Measurements from ENCODE around the gene RAB9A. TPM values are rescaled to one million over a fixed set of nuclear protein-coding genes. Genes with fewer than 3 reads are reported as not detected.

RAB9A gene
- total and polyA plus RNA-seq, 9 of the 15 experiments (the other 6 are each of a cell fraction or from before 2014, with no cell fraction given): 13.5 to 20.8 (median 17.7) TPM

DNA sequence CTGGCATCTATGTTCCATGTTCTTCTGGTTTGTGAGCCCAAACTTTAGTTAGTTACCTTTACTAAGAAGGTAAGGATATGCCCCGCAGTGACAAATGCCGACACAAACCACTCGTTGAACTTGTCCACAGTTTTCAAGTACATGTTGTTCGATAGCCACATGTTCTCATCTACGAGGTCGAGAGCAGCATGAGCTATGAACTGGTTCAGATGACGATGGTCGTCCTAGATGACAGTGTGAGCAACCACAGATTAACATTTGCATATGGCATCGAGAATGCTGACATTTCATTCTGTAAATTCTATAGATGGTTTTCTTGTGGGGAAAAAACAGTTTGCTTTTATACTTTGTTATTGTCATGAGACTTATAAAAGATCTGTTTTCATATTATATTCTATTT, 27.5 kb downstream of the RAB9A start (continued):
- TF ChIP-seq RBFOX2 (IDR thresholded peaks at IDR 0.05; ENCODE audit: low read depth, low read length) (no peak), MLLT1 (IDR thresholded peaks at IDR 0.05) (no peak), PRMT5 (CRISPR knock-in tag; IDR thresholded peaks at IDR 0.05) (no peak), ETV1 (tag; conservative IDR thresholded peaks at IDR 0.05; ENCODE audit: low read depth) (no peak), SLC30A9 (CRISPR knock-in tag; IDR thresholded peaks at IDR 0.05) (no peak), ELF4 (CRISPR knock-in tag; IDR thresholded peaks at IDR 0.05) (no peak), FIP1L1 (IDR thresholded peaks at IDR 0.05; ENCODE audit: low read depth, low read length, poor library complexity, severe bottlenecking) (no peak)
- TF ChIP-seq, protein P1, sequence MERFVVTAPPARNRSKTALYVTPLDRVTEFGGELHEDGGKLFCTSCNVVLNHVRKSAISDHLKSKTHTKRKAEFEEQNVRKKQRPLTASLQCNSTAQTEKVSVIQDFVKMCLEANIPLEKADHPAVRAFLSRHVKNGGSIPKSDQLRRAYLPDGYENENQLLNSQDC (CRISPR knock-in tag; IDR thresholded peaks at IDR 0.05): no peak

DNA sequence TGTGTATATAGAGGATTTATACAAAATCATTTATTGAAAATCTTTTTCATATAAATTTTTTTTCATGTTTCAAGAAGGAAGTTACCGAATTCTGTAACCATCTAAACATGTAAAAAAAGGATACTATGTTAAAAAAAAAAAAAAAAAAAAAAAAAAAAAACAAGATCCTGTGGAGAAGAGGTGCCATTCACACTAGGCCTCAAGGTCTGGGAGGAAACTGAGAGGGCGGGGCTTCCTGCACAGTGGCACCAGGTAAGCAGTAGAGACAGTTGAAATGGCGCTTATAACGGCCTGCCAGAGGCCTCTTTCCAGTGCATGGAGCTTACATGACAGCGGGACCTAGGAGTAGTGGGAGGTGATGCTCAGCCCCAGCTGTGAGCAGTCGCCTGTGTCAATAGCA, 28.0 kb downstream of the RAB9A start:
- Histone ChIP-seq H3K9me1 (ENCODE audit: control insufficient read depth, insufficient read depth, low read length) (no peaks in the 10 kb centered on the region), H3K79me2 (ENCODE audit: control insufficient read depth, insufficient read depth, low read length) (peaks cover 12% of the 10 kb centered on the region), H3K4me2 (ENCODE audit: insufficient read depth, low read length) (no peak overlapping the region), H3K27ac (ENCODE audit: extremely low read depth, low read depth, low read length) (no peak overlapping the region), H3K9ac (ENCODE audit: insufficient read depth in 1 of 2, low read depth in 2 of 2, low read length in 2 of 2) (no peak overlapping the region), H3K9me3 (replicated peaks; ENCODE audit: control insufficient read depth, insufficient read depth, low read depth, low read length) (no peaks in the 10 kb centered on the region), H2AFZ (ENCODE audit: low read depth, low read length) (no peak overlapping the region), H3K27me3 (ENCODE audit: control insufficient read depth in 2 of 2, insufficient read depth in 2 of 2, low read length in 2 of 2) (no peaks in the 10 kb centered on the region), H4K20me1 (replicated peaks; ENCODE audit: control insufficient read depth, insufficient read depth, low read length) (0 out of 2 replicates have a peak, but pooled peaks cover 4% of the 10 kb centered on the region), H3K36me3 (ENCODE audit: control insufficient read depth, insufficient read depth, low read length) (peaks cover 83% of the 10 kb centered on the region), H3K4me3 (no peak overlapping the region), H3K4me1 (replicated peaks in 1 of 2; ENCODE audit: control insufficient read depth in 2 of 2, insufficient read depth in 2 of 2, low read length in 2 of 2) (peaks cover 0 to 2% of the 10 kb centered on the region in 2 experiments; a peak in 2 of 5 replicates)
- in situ Hi-C loops (cut with MboI): no loop called here
- DNase-seq (ENCODE audit: extremely low read depth in 1 of 4, low spot score in 3 of 4) (no peak), FAIRE-seq (no peak), ATAC-seq (no peak)
- WGBS (ENCODE audit: insufficient coverage, low coverage, missing lambda C conversion rate): 95% methylated on average over 4 of the region's 6 CpGs
- no TSS peak for BruUV-seq (replicated peaks)
- POLR2A ChIA-PET: interaction anchor here (0.7 kb wide), 1 partner anchor 9 kb away, joined by 3 read pairs; no protein-coding TSS in a partner anchor
- intact Hi-C loops (cut with micrococcal nuclease): no loop called here
- CTCF ChIA-PET (ENCODE audit: low intra/inter-chr PET ratio): no interaction called here
- TF ChIP-seq POLR2H (tag; IDR thresholded peaks at IDR 0.05; ENCODE audit: low read depth) (no peak), REST (IDR thresholded peaks at IDR 0.05; ENCODE audit: borderline replicate concordance) (no peak), REST (CRISPR knock-in tag; IDR thresholded peaks at IDR 0.05; ENCODE audit: low read depth) (no peak), SAFB (IDR thresholded peaks at IDR 0.05; ENCODE audit: borderline replicate concordance, low read depth, low read length) (no peak), ZNF3 (CRISPR knock-in tag; IDR thresholded peaks at IDR 0.05) (no peak)
